ENCODE data around the gene MSLN. TPM values are rescaled to one million over a fixed set of nuclear protein-coding genes. Genes with fewer than 3 reads are reported as not detected.

The MSLN gene
- total and polyA plus RNA-seq, 2 of the 8 experiments (the other 6 are each of a cell fraction or from before 2014, with no cell fraction given), result 0.28 to 0.50 TPM

DNA sequence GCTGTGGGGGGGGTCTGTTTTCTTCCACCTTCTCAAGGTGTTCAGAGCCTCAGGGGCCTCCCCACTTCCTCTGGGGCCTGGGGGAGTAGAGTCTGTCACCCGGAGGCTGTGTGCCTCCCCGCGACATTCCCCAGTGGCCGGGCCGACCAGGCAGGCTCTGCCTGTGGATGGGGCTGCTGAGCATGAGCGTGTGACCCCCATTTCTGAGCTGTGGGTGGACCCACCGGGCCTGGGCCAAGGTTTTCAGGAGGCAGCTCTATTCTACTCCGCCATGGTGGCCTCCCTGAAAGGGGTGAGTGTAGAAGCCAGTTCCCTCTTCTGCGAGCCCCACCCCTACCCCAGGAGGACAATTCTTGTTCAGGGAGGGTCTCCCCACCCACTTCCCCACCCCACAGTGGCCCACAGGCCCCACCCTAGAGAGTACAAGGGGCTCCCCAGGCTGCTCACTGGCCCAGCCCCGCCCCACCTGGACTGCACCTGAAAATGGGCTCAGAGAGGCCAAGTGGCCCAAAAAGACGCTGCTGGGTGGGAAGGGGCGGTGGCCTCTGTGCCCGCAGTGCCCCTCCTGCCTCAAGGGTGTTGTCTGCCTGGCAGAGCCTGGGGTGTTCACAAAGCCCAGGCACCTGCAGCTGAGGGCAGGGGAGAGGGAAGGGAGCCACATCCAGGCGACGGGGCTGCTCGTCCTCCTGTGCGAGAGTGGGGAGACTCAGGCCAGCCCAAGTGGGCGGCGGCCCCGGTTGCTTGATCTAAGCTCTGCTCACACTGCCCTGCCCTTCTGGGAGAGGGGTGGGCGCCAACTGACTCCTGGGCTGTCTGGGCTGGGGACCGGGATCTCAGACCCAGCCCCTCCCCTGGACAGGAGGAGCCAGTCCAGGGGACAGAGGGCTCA lies 1.3 kb downstream of the MSLN start (continued):
- TF ChIP-seq, protein P1, sequence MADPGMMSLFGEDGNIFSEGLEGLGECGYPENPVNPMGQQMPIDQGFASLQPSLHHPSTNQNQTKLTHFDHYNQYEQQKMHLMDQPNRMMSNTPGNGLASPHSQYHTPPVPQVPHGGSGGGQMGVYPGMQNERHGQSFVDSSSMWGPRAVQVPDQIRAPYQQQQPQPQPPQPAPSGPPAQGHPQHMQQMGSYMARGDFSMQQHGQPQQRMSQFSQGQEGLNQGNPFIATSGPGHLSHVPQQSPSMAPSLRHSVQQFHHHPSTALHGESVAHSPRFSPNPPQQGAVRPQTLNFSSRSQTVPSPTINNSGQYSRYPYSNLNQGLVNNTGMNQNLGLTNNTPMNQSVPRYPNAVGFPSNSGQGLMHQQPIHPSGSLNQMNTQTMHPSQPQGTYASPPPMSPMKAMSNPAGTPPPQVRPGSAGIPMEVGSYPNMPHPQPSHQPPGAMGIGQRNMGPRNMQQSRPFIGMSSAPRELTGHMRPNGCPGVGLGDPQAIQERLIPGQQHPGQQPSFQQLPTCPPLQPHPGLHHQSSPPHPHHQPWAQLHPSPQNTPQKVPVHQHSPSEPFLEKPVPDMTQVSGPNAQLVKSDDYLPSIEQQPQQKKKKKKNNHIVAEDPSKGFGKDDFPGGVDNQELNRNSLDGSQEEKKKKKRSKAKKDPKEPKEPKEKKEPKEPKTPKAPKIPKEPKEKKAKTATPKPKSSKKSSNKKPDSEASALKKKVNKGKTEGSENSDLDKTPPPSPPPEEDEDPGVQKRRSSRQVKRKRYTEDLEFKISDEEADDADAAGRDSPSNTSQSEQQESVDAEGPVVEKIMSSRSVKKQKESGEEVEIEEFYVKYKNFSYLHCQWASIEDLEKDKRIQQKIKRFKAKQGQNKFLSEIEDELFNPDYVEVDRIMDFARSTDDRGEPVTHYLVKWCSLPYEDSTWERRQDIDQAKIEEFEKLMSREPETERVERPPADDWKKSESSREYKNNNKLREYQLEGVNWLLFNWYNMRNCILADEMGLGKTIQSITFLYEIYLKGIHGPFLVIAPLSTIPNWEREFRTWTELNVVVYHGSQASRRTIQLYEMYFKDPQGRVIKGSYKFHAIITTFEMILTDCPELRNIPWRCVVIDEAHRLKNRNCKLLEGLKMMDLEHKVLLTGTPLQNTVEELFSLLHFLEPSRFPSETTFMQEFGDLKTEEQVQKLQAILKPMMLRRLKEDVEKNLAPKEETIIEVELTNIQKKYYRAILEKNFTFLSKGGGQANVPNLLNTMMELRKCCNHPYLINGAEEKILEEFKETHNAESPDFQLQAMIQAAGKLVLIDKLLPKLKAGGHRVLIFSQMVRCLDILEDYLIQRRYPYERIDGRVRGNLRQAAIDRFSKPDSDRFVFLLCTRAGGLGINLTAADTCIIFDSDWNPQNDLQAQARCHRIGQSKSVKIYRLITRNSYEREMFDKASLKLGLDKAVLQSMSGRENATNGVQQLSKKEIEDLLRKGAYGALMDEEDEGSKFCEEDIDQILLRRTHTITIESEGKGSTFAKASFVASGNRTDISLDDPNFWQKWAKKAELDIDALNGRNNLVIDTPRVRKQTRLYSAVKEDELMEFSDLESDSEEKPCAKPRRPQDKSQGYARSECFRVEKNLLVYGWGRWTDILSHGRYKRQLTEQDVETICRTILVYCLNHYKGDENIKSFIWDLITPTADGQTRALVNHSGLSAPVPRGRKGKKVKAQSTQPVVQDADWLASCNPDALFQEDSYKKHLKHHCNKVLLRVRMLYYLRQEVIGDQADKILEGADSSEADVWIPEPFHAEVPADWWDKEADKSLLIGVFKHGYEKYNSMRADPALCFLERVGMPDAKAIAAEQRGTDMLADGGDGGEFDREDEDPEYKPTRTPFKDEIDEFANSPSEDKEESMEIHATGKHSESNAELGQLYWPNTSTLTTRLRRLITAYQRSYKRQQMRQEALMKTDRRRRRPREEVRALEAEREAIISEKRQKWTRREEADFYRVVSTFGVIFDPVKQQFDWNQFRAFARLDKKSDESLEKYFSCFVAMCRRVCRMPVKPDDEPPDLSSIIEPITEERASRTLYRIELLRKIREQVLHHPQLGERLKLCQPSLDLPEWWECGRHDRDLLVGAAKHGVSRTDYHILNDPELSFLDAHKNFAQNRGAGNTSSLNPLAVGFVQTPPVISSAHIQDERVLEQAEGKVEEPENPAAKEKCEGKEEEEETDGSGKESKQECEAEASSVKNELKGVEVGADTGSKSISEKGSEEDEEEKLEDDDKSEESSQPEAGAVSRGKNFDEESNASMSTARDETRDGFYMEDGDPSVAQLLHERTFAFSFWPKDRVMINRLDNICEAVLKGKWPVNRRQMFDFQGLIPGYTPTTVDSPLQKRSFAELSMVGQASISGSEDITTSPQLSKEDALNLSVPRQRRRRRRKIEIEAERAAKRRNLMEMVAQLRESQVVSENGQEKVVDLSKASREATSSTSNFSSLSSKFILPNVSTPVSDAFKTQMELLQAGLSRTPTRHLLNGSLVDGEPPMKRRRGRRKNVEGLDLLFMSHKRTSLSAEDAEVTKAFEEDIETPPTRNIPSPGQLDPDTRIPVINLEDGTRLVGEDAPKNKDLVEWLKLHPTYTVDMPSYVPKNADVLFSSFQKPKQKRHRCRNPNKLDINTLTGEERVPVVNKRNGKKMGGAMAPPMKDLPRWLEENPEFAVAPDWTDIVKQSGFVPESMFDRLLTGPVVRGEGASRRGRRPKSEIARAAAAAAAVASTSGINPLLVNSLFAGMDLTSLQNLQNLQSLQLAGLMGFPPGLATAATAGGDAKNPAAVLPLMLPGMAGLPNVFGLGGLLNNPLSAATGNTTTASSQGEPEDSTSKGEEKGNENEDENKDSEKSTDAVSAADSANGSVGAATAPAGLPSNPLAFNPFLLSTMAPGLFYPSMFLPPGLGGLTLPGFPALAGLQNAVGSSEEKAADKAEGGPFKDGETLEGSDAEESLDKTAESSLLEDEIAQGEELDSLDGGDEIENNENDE (IDR thresholded peaks at IDR 0.05; ENCODE audit: insufficient replicate concordance, low read length), result no peak
- TF ChIP-seq SIN3A (conservative IDR thresholded peaks at IDR 0.05 in 1 of 2, IDR thresholded peaks at IDR 0.05 in 1 of 2; ENCODE audit: low read depth in 1 of 2, low read length in 2 of 2) (no peak), GTF2F1 (IDR thresholded peaks at IDR 0.05; ENCODE audit: borderline replicate concordance, low read depth, low read length) (no peak)
